Breast epithelium (tissue), 4 donors: Measurements from ENCODE around the gene C4orf50. TPM values are rescaled to one million over a fixed set of nuclear protein-coding genes. Genes with fewer than 3 reads are reported as not detected.

Experiments used
- DNase-seq, 2 donors: peaks; one replicate each; pipeline ENCODE4 v3.0.0-alpha.2; 2019; ENCODE audit warnings: low spot score in 2 of 2
- H3K27ac ChIP-seq, 2 donors: fragments of 200-600 bp; sonication (generic) in 1 of 2; one replicate each; pipeline ENCODE4 v1.5.1; 2016 to 2019; ENCODE audit warnings: mild to moderate bottlenecking in 1 of 2
- H3K27me3 ChIP-seq, 2 donors: fragments of 200-600 bp; sonication (generic) in 1 of 2; one replicate each; pipeline versions ENCODE4 v1.5.1 to v1.6.0; 2017 to 2019; ENCODE audit warnings: control low read depth in 1 of 2, mild to moderate bottlenecking in 1 of 2
- H3K36me3 ChIP-seq: fragments of 200-600 bp; one replicate; pipeline ENCODE4 v1.5.1; 2019
- H3K4me1 ChIP-seq, 2 donors: fragments of 200-600 bp; sonication (generic); one replicate each; pipeline ENCODE4 v1.5.1; 2016 to 2019; ENCODE audit warnings: control low read depth in 1 of 2
- H3K4me3 ChIP-seq, 3 donors: fragments of 200-600 bp; sonication (generic); 1 replicate in 2 of 3; 2 replicates in 1 of 3; pipeline ENCODE4 v1.5.1; 2016 to 2019; ENCODE audit warnings: mild to moderate bottlenecking in 3 of 3, moderate library complexity in 2 of 3
- H3K9me3 ChIP-seq, 2 donors: fragments of 200-600 bp; sonication (generic) in 1 of 2; one replicate each; pipeline ENCODE4 v1.5.1; 2016 to 2019; ENCODE audit warnings: control low read depth in 1 of 2
- CTCF ChIP-seq, 3 donors: fragments of 450-650 bp; IDR thresholded peaks; one replicate each; pipeline ENCODE4 v1.5.1; 2016 to 2017; ENCODE audit warnings: antibody characterized with exemption in 3 of 3, mild to moderate bottlenecking in 3 of 3, moderate library complexity in 3 of 3
- POLR2A ChIP-seq: fragments of 450-650 bp; IDR thresholded peaks from one replicate; pipeline ENCODE4 v1.6.1; 2016; ENCODE audit warnings: antibody characterized with exemption, mild to moderate bottlenecking, moderate library complexity
- POLR2AphosphoS5 ChIP-seq, 3 donors: sonication (generic); formaldehyde crosslinking; IDR thresholded peaks; one replicate each; pipeline ENCODE4 v1.6.1; 2017; ENCODE audit warnings: antibody characterized with exemption in 3 of 3
- intact Hi-C: fragments of 100-400 bp; cut with DNase I; formaldehyde crosslinking; loops from one replicate; pipeline ENCODE4 v1.15.1; 2023; ENCODE audit warnings: low total_unique reads
- total RNA-seq, 3 donors: library from RNA; depleted of rRNA; stranded (reverse); fragments of >200 nt; gene quantifications; one replicate each; pipeline ENCODE4 v1.1.0, GENCODE V29; 2016

C4orf50 gene
- total RNA-seq, 3 donors from 2014 or later = under 0.01 TPM; not detected in 1

- H3K4me3 ChIP-seq = no peak overlapping the region
- H3K36me3 ChIP-seq = no peaks in the 10 kb centered on the region
- peaks cover 0 to 23% of the 10 kb centered on the region in 2 donors for H3K27me3 ChIP-seq
- H3K4me1 ChIP-seq = no peaks in the 10 kb centered on the region
- intact Hi-C loops = no loop called here
- TF ChIP-seq POLR2AphosphoS5 (IDR thresholded peaks at IDR 0.05) = no peak
- no peak for TF ChIP-seq POLR2A
- TF ChIP-seq CTCF (IDR thresholded peaks at IDR 0.05) = no peak
- peaks cover 0 to 29% of the 10 kb centered on the region in 2 donors for H3K9me3 ChIP-seq
- no peak for DNase-seq
- H3K27ac ChIP-seq = no peak overlapping the region
Measured at GRCh38 chr4:5908876-5909427, 109.3 kb downstream of the C4orf50 start.

GRCh38 chr4:5906191-5906590 lies 112.0 kb downstream of the C4orf50 start:
- TF ChIP-seq POLR2AphosphoS5 (IDR thresholded peaks at IDR 0.05) = no peak
- no peak for TF ChIP-seq CTCF (IDR thresholded peaks at IDR 0.05)
- no peak for TF ChIP-seq POLR2A
- no peak overlapping the region for H3K4me3 ChIP-seq
- no peak overlapping the region for H3K27ac ChIP-seq
- H3K4me1 ChIP-seq = no peaks in the 10 kb centered on the region
- H3K27me3 ChIP-seq = peaks cover 0 to 43% of the 10 kb centered on the region in 2 donors
- H3K36me3 ChIP-seq = no peaks in the 10 kb centered on the region
- no peak for DNase-seq
- intact Hi-C loops = no loop called here
- peaks cover 0 to 18% of the 10 kb centered on the region in 2 donors for H3K9me3 ChIP-seq

GRCh38 chr4:5905714-5906113 lies 112.5 kb downstream of the C4orf50 start:
- intact Hi-C loops = no loop called here
- H3K27ac ChIP-seq = no peak overlapping the region
- H3K36me3 ChIP-seq = no peaks in the 10 kb centered on the region
- H3K9me3 ChIP-seq = peaks cover 0 to 18% of the 10 kb centered on the region in 2 donors
- no peak for DNase-seq
- H3K4me1 ChIP-seq = no peaks in the 10 kb centered on the region
- no peak for TF ChIP-seq POLR2AphosphoS5 (IDR thresholded peaks at IDR 0.05)
- no peak for TF ChIP-seq CTCF (IDR thresholded peaks at IDR 0.05)
- no peak for TF ChIP-seq POLR2A
- H3K27me3 ChIP-seq = peaks cover 0 to 48% of the 10 kb centered on the region in 2 donors
- no peak overlapping the region for H3K4me3 ChIP-seq

- H3K4me3 ChIP-seq = no peak overlapping the region
- no peaks in the 10 kb centered on the region for H3K36me3 ChIP-seq
- TF ChIP-seq POLR2A (no peak), POLR2AphosphoS5 (IDR thresholded peaks at IDR 0.05) (no peak), CTCF (IDR thresholded peaks at IDR 0.05) (no peak)
- peaks cover 0 to 74% of the 10 kb centered on the region in 2 donors for H3K27me3 ChIP-seq
- no peaks in the 10 kb centered on the region for H3K4me1 ChIP-seq
- no peak overlapping the region for H3K27ac ChIP-seq
- intact Hi-C loops = no loop called here
- DNase-seq = no peak
- H3K9me3 ChIP-seq = peaks cover 0 to 11% of the 10 kb centered on the region in 2 donors
Measured at GRCh38 chr4:5900844-5901243, 117.4 kb downstream of the C4orf50 start.

GRCh38 chr4:5899881-5900280 lies 118.3 kb downstream of the C4orf50 start:
- DNase-seq = no peak
- peaks cover 0 to 77% of the 10 kb centered on the region in 2 donors for H3K27me3 ChIP-seq
- no peak overlapping the region for H3K27ac ChIP-seq
- no peaks in the 10 kb centered on the region for H3K36me3 ChIP-seq
- no peak overlapping the region for H3K4me3 ChIP-seq
- intact Hi-C loops = no loop called here
- H3K4me1 ChIP-seq = no peaks in the 10 kb centered on the region
- peaks cover 0 to 11% of the 10 kb centered on the region in 2 donors for H3K9me3 ChIP-seq
- no peak for TF ChIP-seq CTCF (IDR thresholded peaks at IDR 0.05)
- TF ChIP-seq POLR2A = no peak
